ENCODE data around the gene C1QTNF5. TPM values are rescaled to one million over a fixed set of nuclear protein-coding genes. Genes with fewer than 3 reads are reported as not detected.

Gene C1QTNF5
- total RNA-seq, 2 experiments from 2014 or later, result not detected

DNA sequence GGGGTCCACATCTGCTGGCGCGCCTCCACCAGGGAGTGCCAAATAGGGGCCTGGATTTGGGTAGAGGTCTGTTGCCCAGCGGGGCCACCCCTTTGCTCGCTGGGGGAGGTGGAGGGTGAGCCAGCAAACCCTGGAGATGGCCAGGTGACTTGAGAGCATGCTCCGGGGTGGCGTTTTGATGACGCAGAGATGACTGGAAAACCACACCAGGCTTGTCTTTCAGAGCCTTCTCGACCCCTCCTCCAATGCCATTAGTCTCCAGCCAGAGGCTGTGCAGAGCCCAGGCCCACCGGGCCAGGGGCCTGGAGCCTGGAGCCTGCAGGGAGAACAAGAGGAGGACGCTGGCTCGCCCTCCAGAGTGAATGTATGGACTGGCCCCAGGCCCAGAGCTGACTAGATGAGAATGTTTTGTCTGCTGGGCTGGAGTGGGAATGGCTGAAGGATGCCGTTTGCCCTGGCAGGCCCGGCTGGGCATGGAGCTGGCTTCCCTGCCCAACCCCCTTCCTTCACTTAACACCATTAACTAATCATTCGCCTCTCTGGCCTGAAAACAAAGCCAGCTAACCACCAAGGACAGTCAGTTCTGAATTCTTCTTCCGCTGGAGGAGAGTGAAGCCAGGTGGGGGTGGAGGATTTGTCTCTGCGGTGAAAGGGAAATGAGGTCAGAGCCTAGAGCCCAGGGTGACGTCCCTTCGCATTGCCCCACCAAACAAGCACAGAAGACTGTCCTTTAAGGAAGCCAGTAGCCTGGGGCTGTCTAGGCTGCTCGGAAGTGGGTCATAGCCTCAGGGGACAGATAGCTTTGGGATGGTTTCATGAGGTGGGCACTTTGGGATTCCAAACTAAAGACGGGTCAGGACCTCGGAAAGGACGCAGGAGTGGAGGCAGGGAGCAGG, 22.2 kb downstream of the C1QTNF5 start:
- DNase-seq (ENCODE audit: low spot score), result peak; percentile 67
- Histone ChIP-seq H3K79me2 (ENCODE audit: insufficient read depth, low read depth, low read length) (no peaks in the 10 kb centered on the region), H3K27ac (ENCODE audit: low read depth, low read length, poor library complexity, severe bottlenecking) (peak overlapping the region; percentile 9), H3K9me2 (ENCODE audit: insufficient read depth, low read length) (no peaks in the 10 kb centered on the region), H4K20me1 (ENCODE audit: insufficient read depth, low read length) (no peaks in the 10 kb centered on the region), H3K36me3 (ENCODE audit: insufficient read depth, low read length) (no peaks in the 10 kb centered on the region), H3K4me2 (ENCODE audit: low read length) (peak overlapping the region; percentile 31), H3K4me1 (ENCODE audit: insufficient read depth, low read length, poor library complexity, severe bottlenecking) (peaks cover 58% of the 10 kb centered on the region), H3K4me3 (ENCODE audit: low read depth, low read length, poor library complexity, severe bottlenecking) (no peak overlapping the region), H2AFZ (ENCODE audit: low read length) (no peak overlapping the region), H3K9me3 (ENCODE audit: low read length) (no peaks in the 10 kb centered on the region)
- no TSS peak for BruUV-seq (replicated peaks)
- ChIA-PET POLR2A (interaction anchor here (0.6 to 1.7 kb wide), 3 partner anchors 17 to 154 kb away, joined by 3 to 4 read pairs (median 3); no protein-coding TSS in a partner anchor), CTCF (ENCODE audit: unreplicated experiment) (no interaction called here)
- no peak for TF ChIP-seq EZH2phosphoT487 (IDR thresholded peaks at IDR 0.05; ENCODE audit: borderline replicate concordance, low read depth, low read length)
- TF ChIP-seq, protein P1, sequence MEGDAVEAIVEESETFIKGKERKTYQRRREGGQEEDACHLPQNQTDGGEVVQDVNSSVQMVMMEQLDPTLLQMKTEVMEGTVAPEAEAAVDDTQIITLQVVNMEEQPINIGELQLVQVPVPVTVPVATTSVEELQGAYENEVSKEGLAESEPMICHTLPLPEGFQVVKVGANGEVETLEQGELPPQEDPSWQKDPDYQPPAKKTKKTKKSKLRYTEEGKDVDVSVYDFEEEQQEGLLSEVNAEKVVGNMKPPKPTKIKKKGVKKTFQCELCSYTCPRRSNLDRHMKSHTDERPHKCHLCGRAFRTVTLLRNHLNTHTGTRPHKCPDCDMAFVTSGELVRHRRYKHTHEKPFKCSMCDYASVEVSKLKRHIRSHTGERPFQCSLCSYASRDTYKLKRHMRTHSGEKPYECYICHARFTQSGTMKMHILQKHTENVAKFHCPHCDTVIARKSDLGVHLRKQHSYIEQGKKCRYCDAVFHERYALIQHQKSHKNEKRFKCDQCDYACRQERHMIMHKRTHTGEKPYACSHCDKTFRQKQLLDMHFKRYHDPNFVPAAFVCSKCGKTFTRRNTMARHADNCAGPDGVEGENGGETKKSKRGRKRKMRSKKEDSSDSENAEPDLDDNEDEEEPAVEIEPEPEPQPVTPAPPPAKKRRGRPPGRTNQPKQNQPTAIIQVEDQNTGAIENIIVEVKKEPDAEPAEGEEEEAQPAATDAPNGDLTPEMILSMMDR (conservative IDR thresholded peaks at IDR 0.05; ENCODE audit: low read length), result no peak
- intact Hi-C loops (cut with micrococcal nuclease; ENCODE audit: unreplicated experiment), result no loop called here

DNA sequence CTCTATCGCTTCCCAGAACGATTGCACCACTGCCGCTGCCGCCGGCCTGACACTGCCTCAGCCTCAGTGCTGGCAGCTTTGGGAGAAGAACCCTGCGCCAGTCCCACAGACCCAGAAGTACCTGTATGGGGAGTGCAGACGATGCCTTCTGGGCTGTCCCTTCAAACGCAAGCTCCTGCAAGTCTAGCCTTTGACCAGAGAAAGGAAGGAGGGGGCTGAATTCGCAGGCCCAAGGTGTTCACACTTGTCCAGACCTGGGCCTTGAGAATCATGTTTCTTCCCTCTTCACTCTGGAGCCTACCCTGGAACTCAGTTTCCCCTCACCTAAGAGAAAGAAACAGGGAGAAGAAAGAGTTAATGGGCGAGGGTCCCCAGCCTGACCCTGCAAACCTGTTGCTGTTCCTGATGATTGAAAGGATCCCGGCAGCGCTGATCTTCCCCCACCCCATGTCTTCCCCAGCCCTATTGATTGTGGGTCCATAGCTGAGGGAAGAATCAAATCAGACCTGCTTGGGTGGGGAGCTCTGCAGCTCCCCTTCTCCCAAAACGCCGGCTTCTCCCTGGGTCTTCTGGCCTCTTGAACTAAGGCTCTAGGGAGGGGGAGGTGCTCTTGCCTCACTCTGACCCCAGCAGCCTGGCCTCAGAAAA, 23.0 kb downstream of the C1QTNF5 start:
- no TSS peak for BruUV-seq (replicated peaks)
- no peak overlapping the region for H2AFZ ChIP-seq (ENCODE audit: low read length)
- CTCF ChIA-PET (ENCODE audit: unreplicated experiment), result no interaction called here
- H3K9me3 ChIP-seq (ENCODE audit: low read length), result no peaks in the 10 kb centered on the region
- H3K9me2 ChIP-seq (ENCODE audit: insufficient read depth, low read length), result no peaks in the 10 kb centered on the region
- no peaks in the 10 kb centered on the region for H3K36me3 ChIP-seq (ENCODE audit: insufficient read depth, low read length)
- peaks cover 58% of the 10 kb centered on the region for H3K4me1 ChIP-seq (ENCODE audit: insufficient read depth, low read length, poor library complexity, severe bottlenecking)
- H3K4me3 ChIP-seq (ENCODE audit: low read depth, low read length, poor library complexity, severe bottlenecking), result no peak overlapping the region
- DNase-seq (ENCODE audit: low spot score), result no peak
- intact Hi-C loops (cut with micrococcal nuclease; ENCODE audit: unreplicated experiment), result no loop called here
- H3K79me2 ChIP-seq (ENCODE audit: insufficient read depth, low read depth, low read length), result no peaks in the 10 kb centered on the region
- TF ChIP-seq, protein P1 (conservative IDR thresholded peaks at IDR 0.05; ENCODE audit: low read length), result no peak
- TF ChIP-seq EZH2phosphoT487 (IDR thresholded peaks at IDR 0.05; ENCODE audit: borderline replicate concordance, low read depth, low read length), result no peak
- no peaks in the 10 kb centered on the region for H4K20me1 ChIP-seq (ENCODE audit: insufficient read depth, low read length)
- H3K27ac ChIP-seq (ENCODE audit: low read depth, low read length, poor library complexity, severe bottlenecking), result no peak overlapping the region
- H3K4me2 ChIP-seq (ENCODE audit: low read length), result no peak overlapping the region
- POLR2A ChIA-PET, result interaction anchor here (0.5 to 1.7 kb wide), 3 partner anchors 16 to 284 kb away, joined by 3 to 4 read pairs (median 3); no protein-coding TSS in a partner anchor
